Transverse colon (tissue), 4 donors: Measurements from ENCODE around the gene LENG1. TPM values are rescaled to one million over a fixed set of nuclear protein-coding genes. Genes with fewer than 3 reads are reported as not detected.

ENCODE experiments used
- DNase-seq: peaks from one replicate; pipeline ENCODE4 v3.0.0-alpha.2; 2019
- H3K27ac ChIP-seq, 4 donors: fragments of 200-600 bp; sonication (generic); 2 replicates each; pipeline ENCODE4 v1.5.1; 2016 to 2018; ENCODE audit warnings: inconsistent platforms in 4 of 4
- H3K27me3 ChIP-seq: fragments of 200-600 bp; sonication (generic); 2 replicates; pipeline ENCODE4 v1.5.1; 2017; ENCODE audit warnings: inconsistent platforms
- H3K36me3 ChIP-seq, 4 donors: fragments of 200-600 bp; sonication (generic); 2 replicates each; pipeline ENCODE4 v1.5.1; 2017 to 2019; ENCODE audit warnings: inconsistent platforms in 4 of 4
- H3K4me1 ChIP-seq, 4 donors: fragments of 200-600 bp; sonication (generic); 2 replicates each; pipeline ENCODE4 v1.5.1; 2017 to 2020; ENCODE audit warnings: inconsistent platforms in 4 of 4
- H3K4me3 ChIP-seq, 4 donors: fragments of 200-600 bp; sonication (generic); 1 replicate in 1 of 4; 2 replicates in 3 of 4; pipeline versions ENCODE4 v1.5.1 to v1.6.1; 2017 to 2019; ENCODE audit warnings: inconsistent platforms in 4 of 4
- H3K9me3 ChIP-seq, 2 donors: fragments of 200-600 bp; sonication (generic); 2 replicates each; pipeline ENCODE4 v1.5.1; 2017 to 2019; ENCODE audit warnings: inconsistent platforms in 2 of 2
- EP300 ChIP-seq: sonication (generic); formaldehyde crosslinking; IDR thresholded peaks from one replicate; pipeline ENCODE4 v1.6.1; 2017; ENCODE audit warnings: antibody characterized with exemption, low read depth
- POLR2A ChIP-seq: fragments of 450-650 bp; IDR thresholded peaks from one replicate; pipeline ENCODE4 v1.6.1; 2016; ENCODE audit warnings: antibody characterized with exemption, mild to moderate bottlenecking, moderate library complexity
- POLR2AphosphoS5 ChIP-seq, 3 donors: sonication (generic); formaldehyde crosslinking; IDR thresholded peaks; one replicate each; pipeline ENCODE4 v1.6.1; 2016; ENCODE audit warnings: antibody characterized with exemption in 3 of 3
- WGBS, 2 donors: methylation state at CpG; one replicate each; pipeline ENCODE4 v1.1.5; 2018; ENCODE audit warnings: low coverage in 1 of 2; 5-methylcytosine and 5-hydroxymethylcytosine counted together
- in situ Hi-C, 4 donors: fragments of 200-750 bp; cut with MboI; loops; one replicate each; pipeline versions ENCODE4 v1.15.0 to v1.15.1; 2017; ENCODE audit warnings: low sequenced_read_pairs in 3 of 4, low pct_ligation_motif_present in 1 of 4, low pct_unique_long_range_greater_than_20kb in 1 of 4
- intact Hi-C: fragments of 100-400 bp; cut with DNase I; formaldehyde crosslinking; loops from one replicate; pipeline ENCODE4 v1.15.1; 2023; ENCODE audit warnings: low total_unique reads
- total RNA-seq, 4 donors: library from RNA; depleted of rRNA; stranded (reverse); fragments of >200 nt; gene quantifications; one replicate each; pipeline ENCODE4 v1.1.0, GENCODE V29; 2016
- TF ChIP-seq, protein P1 (sequence below), 5 experiments: fragments of 200-600 bp in 3 of 5; fragments of 450-650 bp in 2 of 5; sonication (generic) in 3 of 5; IDR thresholded peaks; 1 replicate in 2 of 5; 2 replicates in 3 of 5; pipeline ENCODE4 v1.5.1; 2016 to 2017; ENCODE audit warnings: antibody characterized with exemption in 5 of 5, inconsistent platforms in 3 of 5, mild to moderate bottlenecking in 2 of 5, moderate library complexity in 1 of 5

LENG1 gene
- total RNA-seq, 4 donors from 2014 or later: 3.4 to 11.1 (median 5.8) TPM

DNA sequence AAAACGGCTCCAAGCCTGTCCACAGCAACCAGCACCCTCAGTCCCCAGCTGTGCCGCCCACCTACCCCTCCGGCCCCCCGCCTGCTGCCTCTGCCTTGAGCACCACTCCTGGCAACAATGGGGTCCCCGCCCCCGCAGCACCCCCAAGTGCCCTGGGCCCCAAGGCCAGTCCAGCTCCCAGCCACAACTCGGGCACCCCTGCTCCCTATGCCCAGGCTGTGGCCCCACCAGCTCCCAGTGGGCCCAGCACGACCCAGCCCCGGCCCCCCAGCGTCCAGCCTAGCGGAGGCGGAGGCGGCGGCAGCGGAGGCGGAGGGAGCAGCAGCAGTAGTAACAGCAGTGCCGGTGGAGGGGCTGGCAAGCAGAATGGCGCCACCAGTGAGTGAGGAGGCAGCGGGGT is 11.4 kb downstream of the LENG1 start:
- in situ Hi-C loops: no loop called here
- TF ChIP-seq POLR2A: no peak
- TF ChIP-seq, protein P1, sequence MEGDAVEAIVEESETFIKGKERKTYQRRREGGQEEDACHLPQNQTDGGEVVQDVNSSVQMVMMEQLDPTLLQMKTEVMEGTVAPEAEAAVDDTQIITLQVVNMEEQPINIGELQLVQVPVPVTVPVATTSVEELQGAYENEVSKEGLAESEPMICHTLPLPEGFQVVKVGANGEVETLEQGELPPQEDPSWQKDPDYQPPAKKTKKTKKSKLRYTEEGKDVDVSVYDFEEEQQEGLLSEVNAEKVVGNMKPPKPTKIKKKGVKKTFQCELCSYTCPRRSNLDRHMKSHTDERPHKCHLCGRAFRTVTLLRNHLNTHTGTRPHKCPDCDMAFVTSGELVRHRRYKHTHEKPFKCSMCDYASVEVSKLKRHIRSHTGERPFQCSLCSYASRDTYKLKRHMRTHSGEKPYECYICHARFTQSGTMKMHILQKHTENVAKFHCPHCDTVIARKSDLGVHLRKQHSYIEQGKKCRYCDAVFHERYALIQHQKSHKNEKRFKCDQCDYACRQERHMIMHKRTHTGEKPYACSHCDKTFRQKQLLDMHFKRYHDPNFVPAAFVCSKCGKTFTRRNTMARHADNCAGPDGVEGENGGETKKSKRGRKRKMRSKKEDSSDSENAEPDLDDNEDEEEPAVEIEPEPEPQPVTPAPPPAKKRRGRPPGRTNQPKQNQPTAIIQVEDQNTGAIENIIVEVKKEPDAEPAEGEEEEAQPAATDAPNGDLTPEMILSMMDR (IDR thresholded peaks at IDR 0.05): no peak
- Histone ChIP-seq H3K4me1 (no peaks in the 10 kb centered on the region), H3K9me3 (no peaks in the 10 kb centered on the region), H3K27me3 (no peaks in the 10 kb centered on the region), H3K36me3 (peaks cover 4 to 73% (median 38%) of the 10 kb centered on the region in 4 donors), H3K4me3 (no peak overlapping the region), H3K27ac (no peak overlapping the region)
- no peak for DNase-seq
- intact Hi-C loops: no loop called here
- 83% methylated on average over 18 of the region's 19 CpGs; no CpG with 5 or more reads in 1 of the 2 donors for WGBS, 2 donors

DNA sequence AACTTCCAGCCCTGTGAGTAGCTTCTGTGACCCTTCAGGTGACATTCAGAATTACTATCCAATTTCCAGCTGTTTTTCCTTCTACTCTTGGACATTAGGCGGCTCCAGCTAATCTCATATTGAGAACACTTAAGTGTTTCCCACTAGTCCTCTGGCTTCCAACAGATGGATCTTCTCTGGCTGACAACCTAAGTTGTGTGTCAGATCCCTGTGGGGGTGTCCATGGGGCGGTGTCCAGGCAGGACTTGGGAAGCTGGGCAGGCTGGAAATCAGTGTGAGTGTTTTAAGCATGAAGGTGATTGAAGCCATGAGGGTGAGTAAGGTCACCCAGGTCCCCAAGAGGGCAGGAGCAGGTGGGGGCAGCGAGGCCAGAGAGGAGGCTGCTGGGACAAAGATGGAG is 11.8 kb downstream of the LENG1 start:
- 64% methylated on average over 3 of the region's 3 CpGs; no CpG with 5 or more reads in 1 of the 2 donors for WGBS, 2 donors
- H3K27ac ChIP-seq: no peak overlapping the region
- in situ Hi-C loops: no loop called here

DNA sequence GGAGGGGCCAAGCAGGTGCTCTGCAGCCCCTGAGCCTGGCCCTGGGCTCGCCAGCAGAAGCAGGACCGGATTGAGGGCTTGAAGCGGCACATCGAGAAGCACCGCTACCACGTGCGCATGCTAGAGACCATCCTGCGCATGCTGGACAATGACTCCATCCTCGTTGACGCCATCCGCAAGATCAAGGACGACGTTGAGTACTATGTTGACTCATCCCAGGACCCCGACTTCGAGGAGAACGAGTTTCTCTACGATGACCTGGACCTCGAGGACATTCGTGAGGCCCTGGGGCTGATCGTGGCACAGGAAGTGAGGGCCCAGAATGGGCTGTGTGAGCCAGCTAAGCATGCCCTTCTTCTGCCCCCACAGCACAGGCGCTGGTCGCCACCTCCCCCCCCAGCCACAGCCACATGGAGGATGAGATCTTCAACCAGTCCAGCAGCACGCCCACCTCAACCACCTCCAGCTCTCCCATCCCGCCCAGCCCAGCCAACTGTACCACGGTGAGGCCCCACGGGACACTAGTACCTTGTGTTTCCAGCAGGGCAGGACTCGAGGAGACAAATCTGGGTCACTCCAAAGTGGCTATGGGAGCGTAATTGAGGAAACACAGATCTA is 13.9 kb downstream of the LENG1 start:
- TF ChIP-seq POLR2A (no peak), EP300 (no peak), POLR2AphosphoS5 (IDR thresholded peaks at IDR 0.05) (no peak)
- TF ChIP-seq, protein P1 (IDR thresholded peaks at IDR 0.05): no peak
- 84 to 92% methylated on average over 5 to 28 of the region's 28 CpGs for WGBS, 2 donors
- H3K27me3 ChIP-seq: no peaks in the 10 kb centered on the region
- H3K4me1 ChIP-seq: peaks cover 0 to 5% (median 0%) of the 10 kb centered on the region in 4 donors
- no peak for DNase-seq
- intact Hi-C loops (no loop called here), in situ Hi-C loops (no loop called here)
- no peaks in the 10 kb centered on the region for H3K9me3 ChIP-seq
- H3K36me3 ChIP-seq: peaks cover 4 to 63% (median 34%) of the 10 kb centered on the region in 4 donors
- H3K4me3 ChIP-seq: no peak overlapping the region
- H3K27ac ChIP-seq: no peak overlapping the region

More for the DNA sequence above, 11.8 kb downstream of the LENG1 start:
- no peak for DNase-seq
- intact Hi-C loops: no loop called here
- Histone ChIP-seq H3K4me3 (no peak overlapping the region), H3K27me3 (no peaks in the 10 kb centered on the region), H3K4me1 (no peaks in the 10 kb centered on the region), H3K36me3 (peaks cover 4 to 72% (median 38%) of the 10 kb centered on the region in 4 donors), H3K9me3 (no peaks in the 10 kb centered on the region)
- TF ChIP-seq, protein P1 (IDR thresholded peaks at IDR 0.05): no peak
- peak in 2 of 3 donors; percentile 54 to 65 for TF ChIP-seq POLR2AphosphoS5 (IDR thresholded peaks at IDR 0.05)

DNA sequence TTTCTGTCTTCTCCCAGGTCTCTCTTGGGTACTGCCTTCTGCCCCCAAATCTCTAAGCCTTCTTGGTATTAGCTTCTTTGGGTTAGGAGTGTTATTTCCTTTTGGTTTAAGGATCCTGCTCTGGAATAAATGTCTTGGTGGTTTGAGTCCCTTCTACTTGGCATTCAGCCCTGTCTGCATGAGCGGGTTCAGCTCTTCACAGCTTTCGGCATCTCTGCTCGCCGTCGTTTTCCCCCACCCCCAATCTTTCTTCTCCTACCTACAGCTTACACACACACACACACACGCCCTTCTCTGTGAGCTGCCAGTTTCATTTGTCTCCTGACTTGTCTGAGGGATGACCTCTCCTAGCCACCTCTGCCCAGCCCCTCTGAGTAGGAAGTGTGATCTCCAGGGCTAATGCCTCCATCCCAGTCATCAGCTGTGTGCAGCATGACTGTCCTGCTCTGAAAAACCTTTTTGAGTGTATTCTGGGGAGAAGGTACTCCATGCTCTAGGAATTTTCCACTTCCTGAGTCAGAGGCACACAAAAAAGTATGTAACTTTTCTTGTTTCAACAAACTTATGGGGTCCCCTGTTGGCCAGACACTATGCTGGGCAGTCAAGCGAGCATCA is 17.2 kb downstream of the LENG1 start:
- no peaks in the 10 kb centered on the region for H3K27me3 ChIP-seq
- H3K4me1 ChIP-seq: peaks cover 12 to 31% (median 22%) of the 10 kb centered on the region in 4 donors
- peaks cover 0 to 45% (median 24%) of the 10 kb centered on the region in 4 donors for H3K36me3 ChIP-seq
- 89 to 100% methylated on average over 1 to 7 of the region's 7 CpGs for WGBS, 2 donors
- no peaks in the 10 kb centered on the region for H3K9me3 ChIP-seq
- no peak for DNase-seq
- intact Hi-C loops: no loop called here
- in situ Hi-C loops: no loop called here
- no peak for TF ChIP-seq EP300
- no peak for TF ChIP-seq POLR2A
- TF ChIP-seq, protein P1 (IDR thresholded peaks at IDR 0.05): no peak
- no peak for TF ChIP-seq POLR2AphosphoS5 (IDR thresholded peaks at IDR 0.05)
- no peak overlapping the region for H3K27ac ChIP-seq
- no peak overlapping the region for H3K4me3 ChIP-seq
